ENCODE data around the gene TUT7. TPM values are rescaled to one million over a fixed set of nuclear protein-coding genes. Genes with fewer than 3 reads are reported as not detected.

The TUT7 gene
- total RNA-seq, 6 experiments from 2014 or later: 22.5 to 46.7 (median 31.6) TPM

GRCh38 chr9:86304236-86304730 lies 49.9 kb downstream of the TUT7 start:
- ATAC-seq (no peak), DNase-seq (no peak)
- TF ChIP-seq POLR2A (IDR thresholded peaks at IDR 0.05) (no peak), CTCF (IDR thresholded peaks at IDR 0.05) (no peak)
- Histone ChIP-seq H3K9me3 (no peaks in the 10 kb centered on the region), H3K27me3 (no peaks in the 10 kb centered on the region), H3K27ac (no peak overlapping the region), H3K4me1 (no peaks in the 10 kb centered on the region), H3K36me3 (peaks cover 3 to 99% (median 63%) of the 10 kb centered on the region in 4 donors), H3K4me3 (no peak overlapping the region)
- intact Hi-C loops (cut with DNase I): no loop called here
- 50% methylated on average over 3 of the region's 3 CpGs for WGBS (ENCODE audit: insufficient coverage, low coverage, low lambda C conversion rate, missing lambda C conversion rate)

- no peak for DNase-seq
- Histone ChIP-seq H3K36me3 (peaks cover 0 to 99% (median 64%) of the 10 kb centered on the region in 4 donors), H3K9me3 (no peaks in the 10 kb centered on the region), H3K4me1 (no peaks in the 10 kb centered on the region), H3K4me3 (no peak overlapping the region), H3K27me3 (no peaks in the 10 kb centered on the region), H3K27ac (no peak overlapping the region)
- TF ChIP-seq CTCF (IDR thresholded peaks at IDR 0.05): no peak
- no peak for TF ChIP-seq POLR2A (IDR thresholded peaks at IDR 0.05)
- intact Hi-C loops (cut with DNase I): no loop called here
- WGBS (ENCODE audit: insufficient coverage, low coverage, low lambda C conversion rate, missing lambda C conversion rate): 77% methylated on average over 4 of the region's 4 CpGs
- no peak for ATAC-seq
Observed at GRCh38 chr9:86303316-86303975, 50.8 kb downstream of the TUT7 start.

- H3K27ac ChIP-seq: no peak overlapping the region
Observed at GRCh38 chr9:86301686-86302085, 52.5 kb downstream of the TUT7 start.

GRCh38 chr9:86300701-86301100 lies 53.5 kb downstream of the TUT7 start:
- TF ChIP-seq CTCF (IDR thresholded peaks at IDR 0.05) (no peak), POLR2A (IDR thresholded peaks at IDR 0.05) (no peak)
- DNase-seq (no peak), ATAC-seq (no peak)
- no peak overlapping the region for H3K4me3 ChIP-seq
- H3K27me3 ChIP-seq: no peaks in the 10 kb centered on the region
- peaks cover 0 to 97% (median 51%) of the 10 kb centered on the region in 4 donors for H3K36me3 ChIP-seq
- H3K9me3 ChIP-seq: no peaks in the 10 kb centered on the region
- H3K4me1 ChIP-seq: no peaks in the 10 kb centered on the region
- no peak overlapping the region for H3K27ac ChIP-seq
- WGBS (ENCODE audit: insufficient coverage, low coverage, low lambda C conversion rate, missing lambda C conversion rate): 82% methylated on average over 2 of the region's 2 CpGs
- intact Hi-C loops (cut with DNase I): no loop called here

More at GRCh38 chr9:86301686-86302085, 52.5 kb downstream of the TUT7 start:
- H3K4me1 ChIP-seq: no peaks in the 10 kb centered on the region
- peaks cover 0 to 100% (median 61%) of the 10 kb centered on the region in 4 donors for H3K36me3 ChIP-seq
- DNase-seq: no peak
- H3K4me3 ChIP-seq: no peak overlapping the region
- TF ChIP-seq POLR2A (IDR thresholded peaks at IDR 0.05): no peak
- no peak for TF ChIP-seq CTCF (IDR thresholded peaks at IDR 0.05)
- H3K27me3 ChIP-seq: no peaks in the 10 kb centered on the region
- no peaks in the 10 kb centered on the region for H3K9me3 ChIP-seq
- 68% methylated on average over 1 of the region's 1 CpG for WGBS (ENCODE audit: insufficient coverage, low coverage, low lambda C conversion rate, missing lambda C conversion rate)
- no peak for ATAC-seq
- intact Hi-C loops (cut with DNase I): no loop called here
